ENCODE results near the gene MMEL1.

- TF ChIP-seq CTCF (IDR thresholded peaks at IDR 0.05; ENCODE audit: insufficient read depth, low read length) (no peak), POLR2AphosphoS5 (IDR thresholded peaks at IDR 0.05; ENCODE audit: low read depth) (no peak)
Observed at GRCh38 chr1:2582391-2582790, 50.4 kb downstream of the MMEL1 start.
